ENCODE data around the gene BSN.

- no peak for TF ChIP-seq TAF1 (IDR thresholded peaks at IDR 0.05; ENCODE audit: low read depth, low read length)
- no peak for TF ChIP-seq POLR2A (IDR thresholded peaks at IDR 0.05; ENCODE audit: low read depth, low read length)
- no peak for TF ChIP-seq POU2F2 (IDR thresholded peaks at IDR 0.05; ENCODE audit: low read depth, low read length)
These were observed 80.5 kb downstream of the BSN start for GRCh38 chr3:49634736-49635135.

Data from GM12891 (cell line).